ENCODE measurements around the gene NF2.

Gene NF2

DNA sequence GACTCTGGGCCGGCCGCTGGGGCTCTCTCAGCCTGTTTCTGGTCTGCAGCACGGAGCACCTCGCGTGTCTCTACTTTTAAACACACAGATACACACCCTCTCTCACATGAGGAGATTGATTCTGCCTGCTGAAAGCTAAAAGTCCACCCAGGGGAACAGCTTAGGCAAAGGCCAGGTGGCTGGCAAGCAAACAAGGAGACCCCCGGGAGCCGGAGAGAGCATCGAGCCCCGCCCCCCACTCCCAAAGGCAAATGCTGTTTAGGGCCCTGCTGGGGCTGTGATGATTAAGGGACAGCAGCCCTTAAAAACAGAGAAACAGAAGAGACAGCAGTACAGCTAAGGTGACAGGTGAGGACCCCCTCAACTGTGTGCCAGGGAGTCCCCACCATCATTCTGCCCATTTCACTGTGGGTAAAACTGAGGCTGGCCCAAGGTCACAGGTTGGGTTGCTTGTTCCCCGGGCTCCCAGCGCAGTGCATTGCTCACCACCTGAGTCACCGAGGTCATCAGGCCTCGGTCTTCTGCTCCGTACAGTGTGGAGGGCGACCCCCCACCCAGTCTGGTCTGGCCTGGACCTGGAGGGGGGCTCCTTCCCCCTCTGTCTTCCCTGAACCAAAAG lies 123.2 kb downstream of the NF2 start:
- DNase-seq = no peak

DNA sequence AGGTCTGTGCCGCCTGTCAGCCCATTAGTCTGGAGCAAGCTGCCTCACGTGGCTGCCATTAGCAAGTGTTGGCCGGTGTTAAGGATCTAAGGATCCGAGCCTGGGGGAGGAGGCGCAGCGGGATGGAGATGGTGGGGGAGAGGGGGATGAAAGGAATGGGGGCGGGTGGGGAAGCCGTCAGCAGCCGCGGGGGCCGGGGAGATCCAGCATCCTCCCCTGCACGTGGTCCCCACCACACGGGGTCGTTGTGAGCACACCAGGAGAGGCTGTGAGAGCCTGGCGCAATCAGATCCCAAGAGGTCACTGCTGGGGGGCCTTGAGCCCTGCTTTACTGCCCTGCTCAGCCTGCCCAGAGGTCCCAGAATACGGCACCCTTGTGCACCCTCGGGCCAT lies 123.7 kb downstream of the NF2 start:
- DNase-seq = no peak

DNA sequence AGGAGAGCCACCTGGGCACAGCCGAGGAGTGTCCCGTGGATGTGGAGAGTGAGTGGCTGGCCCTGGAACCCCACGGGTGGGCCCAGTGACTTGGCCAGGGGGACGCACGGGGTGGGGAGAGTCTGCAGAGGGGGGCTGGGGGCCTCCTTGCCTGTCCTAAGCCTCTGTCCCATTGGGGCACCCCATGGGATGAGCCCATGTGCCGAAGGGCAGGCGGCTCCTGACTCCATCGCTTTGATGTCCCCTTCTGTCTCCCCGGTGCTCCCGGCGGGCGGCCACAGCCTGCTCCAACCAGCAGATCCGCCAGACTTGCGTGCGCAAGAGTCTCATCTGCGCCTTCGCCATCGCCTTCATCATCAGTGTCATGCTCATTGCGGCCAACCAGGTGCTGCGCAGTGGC lies 125.7 kb downstream of the NF2 start:
- no peak for DNase-seq

DNA sequence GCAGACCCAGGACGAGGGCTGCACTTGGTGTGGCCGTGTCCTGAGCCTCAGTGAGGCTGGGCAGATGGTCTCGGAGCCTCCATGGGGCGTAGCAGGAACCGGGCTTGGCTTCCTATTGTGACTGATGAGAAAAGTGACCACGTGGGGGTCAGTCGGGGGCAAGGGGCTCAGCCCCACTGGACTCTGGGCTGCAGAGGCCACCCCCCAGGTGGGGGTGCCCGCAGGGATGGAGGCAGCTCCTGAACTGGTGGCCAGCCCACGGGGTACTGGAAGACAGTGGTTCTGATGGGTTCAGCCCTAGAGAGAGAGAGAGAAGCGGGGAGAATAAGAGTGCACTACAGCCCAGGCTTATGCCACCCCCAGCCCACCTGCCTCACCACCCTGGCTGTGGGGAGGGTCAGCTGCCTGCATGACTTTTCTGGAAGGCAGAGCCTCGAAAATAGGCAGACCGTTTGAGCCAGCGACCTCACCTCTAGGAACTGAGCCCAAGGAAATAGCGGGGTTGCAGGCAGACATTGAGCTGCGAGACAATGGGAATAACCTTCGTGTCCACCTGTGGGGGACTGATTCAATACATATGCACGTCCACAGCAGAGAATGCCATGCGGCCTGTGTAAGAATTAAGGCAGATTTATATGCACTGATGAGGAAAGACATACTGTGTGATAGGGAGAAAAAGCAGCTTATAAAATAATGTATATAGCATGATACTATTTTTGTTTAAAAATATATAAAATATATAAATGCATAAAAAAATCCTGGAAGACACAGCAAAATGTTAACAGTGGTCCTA lies 127.8 kb downstream of the NF2 start:
- DNase-seq = no peak

DNA sequence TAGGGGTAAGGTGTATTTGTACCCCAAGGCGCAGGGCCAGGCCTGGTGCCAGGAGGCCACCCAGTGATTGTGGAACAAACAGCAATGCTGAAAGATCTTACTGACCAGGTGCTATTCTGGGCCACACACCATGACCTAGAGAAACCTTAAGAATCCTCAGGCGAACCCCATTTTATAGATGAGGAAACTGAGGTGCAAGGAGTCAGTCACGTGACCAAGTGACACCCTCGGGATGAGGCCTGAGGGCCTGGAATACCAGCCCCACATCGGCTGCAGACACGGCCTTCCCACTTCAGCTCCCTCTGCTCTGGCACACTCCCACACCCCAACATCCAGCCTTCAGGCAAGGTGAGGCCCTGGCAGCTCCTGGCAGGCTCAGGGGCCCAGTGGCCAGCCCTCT lies 129.4 kb downstream of the NF2 start:
- no peak for DNase-seq

DNA sequence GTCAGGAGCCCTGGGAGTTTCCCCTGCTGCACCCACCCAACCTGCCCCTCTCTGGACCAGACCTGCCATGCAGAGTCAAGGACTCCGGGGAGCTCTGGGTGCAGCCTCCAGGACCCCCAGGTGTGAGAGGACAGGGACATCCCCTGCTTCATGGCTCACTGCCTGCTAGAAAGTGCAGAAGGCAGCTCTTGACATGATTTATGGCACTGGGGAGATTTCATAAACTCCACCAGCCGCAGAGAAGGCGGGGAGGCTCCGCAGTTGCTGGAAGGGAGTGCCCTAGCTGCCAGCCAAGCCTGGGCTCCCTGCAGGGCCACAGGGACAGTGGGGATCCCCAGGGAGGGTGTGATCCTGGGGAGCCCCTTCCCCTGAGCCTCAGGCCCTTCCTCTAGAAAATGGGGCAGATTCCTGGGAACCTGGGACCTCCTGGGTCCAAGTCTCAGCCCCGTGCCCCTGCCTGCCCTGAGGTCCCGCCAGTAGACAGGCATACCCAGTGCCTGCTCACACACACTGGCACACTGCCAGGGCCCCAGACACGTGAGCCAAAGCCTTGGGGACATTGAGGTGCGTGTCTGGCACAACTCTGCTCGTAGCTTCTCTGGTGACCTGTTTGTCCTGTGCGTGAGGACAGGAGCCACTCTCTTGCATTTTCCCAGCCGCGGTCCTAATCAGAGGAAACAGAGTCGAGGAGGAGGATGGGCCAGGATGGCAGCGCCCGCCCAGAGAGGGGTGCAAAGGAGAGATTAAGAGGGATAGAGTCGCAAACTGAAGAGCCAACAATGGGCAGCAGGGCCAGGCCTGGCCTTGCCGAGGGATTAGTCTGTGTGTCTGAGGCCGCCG lies 130.1 kb downstream of the NF2 start:
- DNase-seq = no peak

DNA sequence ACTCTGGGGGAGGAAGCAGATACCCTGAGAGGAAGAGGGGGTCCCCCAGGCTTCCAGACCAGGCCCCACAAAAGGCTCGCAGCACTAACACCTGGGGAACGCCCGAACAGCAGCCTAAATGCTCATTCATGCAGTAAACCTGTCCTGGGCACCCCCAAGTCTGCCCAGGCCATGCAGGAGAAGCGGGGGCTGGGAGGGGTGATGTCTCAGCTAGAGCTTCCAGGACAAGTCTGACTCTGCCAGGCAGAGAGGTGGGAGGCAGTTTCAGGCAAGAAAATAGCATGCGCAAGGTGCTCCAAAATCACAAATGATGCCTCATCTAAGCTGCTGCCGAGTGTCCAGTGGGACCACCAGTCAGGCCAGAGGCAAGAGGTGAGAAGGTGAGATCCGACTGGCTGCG lies 131.0 kb downstream of the NF2 start:
- DNase-seq = no peak

DNA sequence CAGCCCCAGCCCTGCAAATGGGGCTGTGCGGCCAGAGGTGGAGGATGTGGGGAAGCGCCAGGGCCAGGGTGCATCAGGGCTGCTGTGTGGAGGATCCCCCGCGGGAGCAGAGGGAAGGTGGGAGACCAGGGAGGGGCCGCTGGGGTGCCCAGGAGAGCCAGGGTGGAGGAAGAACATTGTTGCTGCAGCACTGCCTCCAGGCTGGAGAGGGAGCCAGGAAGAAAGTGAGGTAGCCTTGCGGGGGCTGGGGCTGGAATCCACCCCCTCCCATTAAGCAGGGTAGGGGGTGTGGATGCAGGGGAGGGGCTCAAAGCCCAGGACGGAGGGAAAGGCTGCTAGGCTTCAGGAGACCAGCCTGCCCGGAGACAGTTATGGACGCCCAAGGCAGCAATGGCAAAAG lies 131.4 kb downstream of the NF2 start:
- no peak for DNase-seq

DNA sequence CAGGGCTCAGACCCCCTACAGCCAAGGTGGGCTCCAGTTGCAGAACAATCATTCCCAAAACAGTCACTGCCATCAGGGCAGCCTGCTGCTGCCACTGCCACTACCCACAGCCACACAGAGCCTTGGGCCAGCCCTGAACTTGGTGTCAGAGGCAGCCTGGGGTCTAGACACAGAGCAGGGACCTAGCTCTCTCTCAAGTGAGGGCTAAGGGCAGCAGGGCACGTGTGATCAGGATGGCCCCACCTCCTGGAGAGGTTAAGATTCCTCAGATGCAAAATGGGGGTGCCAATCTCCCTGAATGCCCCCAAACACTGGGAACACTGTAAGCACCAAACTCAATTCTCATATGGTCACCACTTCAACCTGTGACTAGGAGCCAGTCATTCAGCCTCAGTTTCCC lies 132.0 kb downstream of the NF2 start:
- DNase-seq = no peak

DNA sequence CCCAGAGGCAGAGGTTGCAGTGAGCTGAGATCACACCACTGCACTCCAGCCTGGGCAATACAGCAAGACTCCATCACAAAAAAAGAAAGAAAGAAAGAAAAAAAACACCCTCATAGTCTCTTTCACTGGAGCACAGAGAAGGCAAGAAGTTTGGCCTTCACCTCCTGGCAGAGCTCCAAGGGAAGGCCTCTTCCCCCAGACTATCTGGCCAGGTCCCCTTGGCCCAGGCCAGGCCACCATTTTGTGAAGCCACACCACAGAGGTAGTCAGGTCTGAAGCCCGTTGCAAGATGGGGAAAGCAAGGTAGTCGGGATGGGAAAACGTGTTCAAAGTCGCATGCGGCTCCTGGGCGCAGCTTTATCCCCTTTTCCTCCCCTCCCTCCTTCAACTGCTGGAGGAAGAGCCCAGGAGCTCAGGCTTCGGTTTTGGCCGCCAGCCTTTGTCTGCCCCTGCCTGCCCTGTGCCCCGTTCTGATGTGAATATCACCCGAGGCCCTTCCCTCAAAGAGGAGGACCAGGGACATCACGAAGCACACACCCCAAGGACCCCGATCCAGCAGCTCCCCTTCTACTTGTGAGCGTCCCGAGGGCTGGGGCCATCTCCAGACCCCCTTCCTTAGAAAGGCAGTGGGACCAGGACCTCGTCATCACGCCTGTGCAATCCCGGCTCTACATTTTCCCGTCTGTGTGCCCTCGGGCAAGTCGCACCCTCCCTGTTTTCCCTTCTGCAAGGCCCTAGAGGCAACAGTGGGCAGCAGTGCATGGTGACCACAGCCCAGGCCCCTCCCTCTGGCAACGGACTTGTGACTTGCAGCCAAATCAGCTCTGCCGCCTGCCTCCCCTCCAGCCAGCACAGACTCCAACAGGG lies 134.1 kb downstream of the NF2 start:
- DNase-seq = no peak

DNA sequence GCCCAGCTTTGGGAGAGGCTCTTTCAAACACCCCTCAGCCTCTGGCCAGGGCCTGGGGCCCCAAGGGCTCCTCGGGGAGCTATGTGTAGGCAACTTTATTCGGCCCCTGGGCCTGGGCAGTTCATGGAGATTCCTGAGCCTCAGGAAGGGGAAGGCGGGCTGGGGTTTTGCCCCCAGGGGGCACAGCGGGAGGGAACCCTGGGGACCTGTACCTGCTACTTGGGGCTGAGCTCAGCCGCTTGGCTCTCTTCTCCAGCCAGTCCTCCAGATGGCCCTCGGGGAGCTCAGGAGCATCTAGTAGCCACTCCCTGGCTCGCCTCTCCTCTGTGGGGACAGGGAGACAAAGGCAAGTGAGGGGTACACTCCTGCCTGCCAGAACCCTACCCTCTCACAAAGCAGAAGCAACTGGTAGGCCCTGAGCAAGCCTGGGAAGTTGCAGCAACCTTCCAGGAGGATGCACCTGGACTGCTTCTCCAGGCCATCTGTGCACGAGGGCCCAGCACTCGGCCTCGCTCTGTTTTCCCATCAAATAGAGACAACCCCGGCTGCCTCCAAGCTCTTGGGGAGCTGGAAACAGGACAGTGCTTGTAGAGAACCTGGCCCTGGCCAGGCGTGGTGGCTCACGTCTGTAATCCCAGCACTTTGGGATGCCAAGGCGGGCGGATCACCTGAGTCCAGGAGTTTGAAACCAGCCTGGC lies 134.8 kb downstream of the NF2 start:
- DNase-seq = no peak

DNA sequence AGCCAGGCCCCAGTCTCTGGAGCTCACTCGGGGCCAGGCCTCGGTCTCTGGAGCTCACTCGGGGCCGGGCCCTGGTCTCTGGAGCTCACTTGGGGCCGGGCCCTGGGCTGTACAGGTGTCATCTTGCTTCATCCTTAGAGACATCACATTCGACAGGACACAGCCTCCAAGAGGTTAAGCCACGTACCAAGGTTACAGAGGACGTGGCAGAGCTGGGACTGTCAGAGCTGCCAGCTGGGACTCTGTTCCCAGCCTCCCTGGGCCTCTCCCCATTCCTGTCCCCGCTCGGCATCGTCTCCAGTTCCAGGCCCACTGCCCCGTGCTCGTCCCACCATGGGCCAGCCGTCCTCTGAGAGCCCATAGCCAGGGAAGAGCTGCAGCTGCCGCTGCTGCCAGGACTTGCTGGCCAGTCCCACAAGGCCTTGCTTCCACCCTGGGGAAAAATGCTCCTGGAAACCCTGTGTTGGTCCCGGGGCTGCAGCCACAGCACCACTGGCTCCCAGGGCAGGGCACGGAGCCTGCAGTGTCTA lies 136.0 kb downstream of the NF2 start:
- DNase-seq = no peak

DNA sequence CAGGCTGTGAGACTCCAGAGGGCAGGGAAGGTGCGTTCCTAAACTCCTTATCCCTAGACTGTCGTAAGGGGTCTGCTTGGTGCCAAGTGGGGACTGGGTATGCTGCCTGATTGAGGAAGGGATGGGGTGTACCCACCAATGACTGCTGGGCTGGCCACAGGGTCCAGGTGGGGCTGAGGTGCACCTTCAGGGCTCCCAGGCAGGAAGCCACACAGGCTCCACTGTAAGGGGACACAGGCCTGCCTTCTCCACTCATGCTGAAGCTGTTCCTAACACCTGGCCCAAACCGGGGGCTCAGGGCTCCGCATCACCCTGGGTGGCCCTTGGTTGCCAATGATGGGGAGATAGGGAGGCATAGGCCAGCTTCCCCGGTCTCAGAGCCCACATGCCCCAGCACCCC lies 136.8 kb downstream of the NF2 start:
- DNase-seq = no peak

DNA sequence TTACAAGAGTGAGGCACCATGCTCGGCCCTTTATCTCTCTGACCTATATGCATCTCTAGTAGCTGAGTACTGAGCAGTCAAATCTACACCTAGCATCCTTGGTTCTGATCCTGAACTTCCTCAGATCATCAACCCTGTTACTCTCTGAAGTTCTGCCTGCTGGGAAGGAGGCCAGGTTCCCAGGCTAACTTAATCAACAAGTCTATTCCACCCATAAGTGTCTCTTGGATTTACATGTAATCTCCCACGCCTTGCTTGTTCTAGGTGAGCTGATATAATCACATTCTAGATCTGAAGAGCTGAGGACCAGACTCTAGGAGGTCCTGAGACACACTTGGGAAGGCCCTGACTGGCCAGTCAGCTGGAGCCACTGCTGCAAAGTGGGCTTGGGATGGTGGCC lies 138.5 kb downstream of the NF2 start:
- DNase-seq = no peak

DNA sequence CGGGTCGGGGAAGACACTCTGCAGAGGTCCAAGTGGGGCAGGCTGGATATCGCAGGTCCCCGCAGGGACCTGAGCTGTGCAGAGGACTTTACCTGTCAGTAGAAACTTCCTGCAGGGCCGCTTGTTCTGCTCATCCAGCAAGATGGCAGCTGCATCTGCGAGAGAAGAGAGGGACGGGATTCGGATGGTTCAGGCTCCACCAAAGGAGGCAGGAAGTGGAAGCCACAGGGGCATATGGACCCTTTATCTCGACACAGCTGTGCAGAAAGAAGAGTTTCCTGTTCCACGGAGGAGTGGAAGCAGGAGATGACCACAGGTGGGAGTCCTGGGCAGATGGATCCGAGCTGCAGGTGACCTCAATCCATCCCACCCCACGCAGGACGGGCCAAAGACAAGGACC lies 138.9 kb downstream of the NF2 start:
- no peak for DNase-seq

DNA sequence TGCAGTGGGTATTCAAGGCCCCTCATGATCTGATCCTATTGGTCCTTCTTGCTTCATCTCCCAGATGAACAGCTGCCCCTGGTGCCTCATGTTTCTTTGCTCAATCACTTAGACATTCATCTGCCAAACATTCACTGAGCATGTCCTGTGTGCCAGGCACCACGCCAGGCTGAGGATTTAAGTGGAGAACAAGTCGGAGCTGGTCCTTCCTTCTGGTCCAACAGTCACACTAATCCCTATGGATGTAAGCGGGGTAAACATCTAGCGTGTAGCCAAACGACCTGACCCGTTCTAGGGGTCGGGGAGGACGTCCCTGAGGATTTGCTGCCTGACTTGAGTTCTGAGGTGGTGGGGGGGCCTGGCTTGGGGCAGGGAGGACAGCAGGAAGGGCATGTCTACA lies 141.5 kb downstream of the NF2 start:
- DNase-seq = no peak

DNA sequence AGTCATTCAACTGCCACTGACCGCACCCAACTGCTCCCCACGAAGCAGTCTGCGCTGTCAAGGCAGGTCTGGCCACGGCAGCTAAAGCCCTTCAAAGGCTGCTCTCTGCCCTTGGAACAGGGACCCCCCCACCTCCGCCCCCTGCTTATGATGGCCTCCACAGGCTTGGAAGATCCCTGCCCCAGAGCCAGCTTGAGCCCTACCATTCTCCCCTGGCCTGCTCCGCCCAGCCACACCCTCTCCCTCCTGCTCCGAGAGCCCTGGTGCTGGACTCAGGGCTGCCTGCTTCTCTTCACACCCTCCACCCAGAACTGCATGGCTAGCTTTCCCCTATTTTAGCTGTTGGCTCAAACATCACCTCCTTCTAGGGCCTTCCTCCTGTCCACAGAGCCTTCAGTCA lies 144.4 kb downstream of the NF2 start:
- no peak for DNase-seq
